ENCODE measurements around the gene EPB42. TPM values are rescaled to one million over a fixed set of nuclear protein-coding genes. Genes with fewer than 3 reads are reported as not detected.

EPB42 gene
- total RNA-seq, 1 donor from 2014 or later: not detected

DNA sequence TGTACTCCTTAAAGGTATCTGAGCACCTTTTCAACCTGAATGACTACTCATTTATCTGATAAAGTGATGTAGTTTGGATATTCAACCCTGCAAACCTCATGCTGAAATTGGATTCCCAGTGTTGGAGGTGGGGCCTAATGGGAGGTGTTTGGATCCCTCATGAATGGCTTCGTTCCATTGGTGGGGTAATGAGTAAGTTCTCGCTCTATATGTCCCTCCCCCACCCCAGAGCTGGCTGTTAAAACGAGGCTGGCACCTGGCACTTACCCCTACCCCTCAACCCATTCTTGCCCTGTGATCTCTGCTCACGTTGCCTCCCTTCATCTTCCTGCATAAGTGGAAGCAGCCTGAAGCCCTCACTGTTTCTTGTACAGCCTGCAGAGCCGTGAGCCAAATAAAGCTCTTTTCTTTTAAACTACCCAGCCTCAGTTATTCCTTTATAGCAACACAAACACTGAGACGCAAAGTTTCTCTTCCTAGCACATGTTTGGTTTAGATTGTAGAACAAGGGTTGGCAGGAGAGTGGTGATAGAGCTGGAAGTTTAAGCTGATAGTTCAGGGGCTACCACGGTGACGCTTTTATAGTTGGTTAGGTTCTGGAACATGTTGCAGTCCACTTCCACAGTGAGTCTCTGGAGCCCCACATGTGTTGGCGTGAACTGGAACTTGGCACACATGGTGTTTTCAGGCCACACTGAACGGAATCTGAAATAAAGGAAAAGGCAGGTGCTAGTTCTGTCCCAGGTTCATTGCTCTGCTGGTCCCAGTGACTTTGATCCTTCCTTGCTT, 23.9 kb downstream of the EPB42 start:
- DNase-seq: no peak
- no peaks in the 10 kb centered on the region for H3K27me3 ChIP-seq (ENCODE audit: low read depth)
- no peak overlapping the region for H3K27ac ChIP-seq
- peaks cover 60% of the 10 kb centered on the region for H3K36me3 ChIP-seq
- H3K9me3 ChIP-seq: no peaks in the 10 kb centered on the region
- no peak for ATAC-seq
- intact Hi-C loops (cut with DNase I): no loop called here
- no peaks in the 10 kb centered on the region for H3K4me1 ChIP-seq
- H3K4me3 ChIP-seq: no peak overlapping the region
- TF ChIP-seq, protein P1, sequence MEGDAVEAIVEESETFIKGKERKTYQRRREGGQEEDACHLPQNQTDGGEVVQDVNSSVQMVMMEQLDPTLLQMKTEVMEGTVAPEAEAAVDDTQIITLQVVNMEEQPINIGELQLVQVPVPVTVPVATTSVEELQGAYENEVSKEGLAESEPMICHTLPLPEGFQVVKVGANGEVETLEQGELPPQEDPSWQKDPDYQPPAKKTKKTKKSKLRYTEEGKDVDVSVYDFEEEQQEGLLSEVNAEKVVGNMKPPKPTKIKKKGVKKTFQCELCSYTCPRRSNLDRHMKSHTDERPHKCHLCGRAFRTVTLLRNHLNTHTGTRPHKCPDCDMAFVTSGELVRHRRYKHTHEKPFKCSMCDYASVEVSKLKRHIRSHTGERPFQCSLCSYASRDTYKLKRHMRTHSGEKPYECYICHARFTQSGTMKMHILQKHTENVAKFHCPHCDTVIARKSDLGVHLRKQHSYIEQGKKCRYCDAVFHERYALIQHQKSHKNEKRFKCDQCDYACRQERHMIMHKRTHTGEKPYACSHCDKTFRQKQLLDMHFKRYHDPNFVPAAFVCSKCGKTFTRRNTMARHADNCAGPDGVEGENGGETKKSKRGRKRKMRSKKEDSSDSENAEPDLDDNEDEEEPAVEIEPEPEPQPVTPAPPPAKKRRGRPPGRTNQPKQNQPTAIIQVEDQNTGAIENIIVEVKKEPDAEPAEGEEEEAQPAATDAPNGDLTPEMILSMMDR (IDR thresholded peaks at IDR 0.05): no peak

DNA sequence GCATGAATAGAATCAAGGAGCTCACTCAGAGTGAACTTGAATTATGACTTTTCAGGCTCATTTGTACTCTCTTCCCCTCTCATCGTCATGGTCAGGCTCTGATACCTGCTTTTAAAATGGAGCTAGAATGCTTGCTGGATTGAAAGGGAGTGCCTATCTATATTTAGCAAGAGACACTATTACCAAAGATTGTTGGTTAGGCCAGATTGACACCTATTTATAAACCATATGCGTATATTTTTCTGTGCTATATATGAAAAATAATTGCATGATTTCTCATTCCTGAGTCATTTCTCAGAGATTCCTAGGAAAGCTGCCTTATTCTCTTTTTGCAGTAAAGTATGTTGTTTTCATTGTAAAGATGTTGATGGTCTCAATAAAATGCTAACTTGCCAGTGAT, 26.0 kb downstream of the EPB42 start:
- Histone ChIP-seq H3K27ac (no peak overlapping the region), H3K9me3 (no peaks in the 10 kb centered on the region), H3K4me1 (no peaks in the 10 kb centered on the region), H3K36me3 (peaks cover 82% of the 10 kb centered on the region), H3K27me3 (ENCODE audit: low read depth) (no peaks in the 10 kb centered on the region), H3K4me3 (no peak overlapping the region)
- ATAC-seq (no peak), DNase-seq (no peak)
- TF ChIP-seq, protein P1 (IDR thresholded peaks at IDR 0.05): no peak
- intact Hi-C loops (cut with DNase I): no loop called here

DNA sequence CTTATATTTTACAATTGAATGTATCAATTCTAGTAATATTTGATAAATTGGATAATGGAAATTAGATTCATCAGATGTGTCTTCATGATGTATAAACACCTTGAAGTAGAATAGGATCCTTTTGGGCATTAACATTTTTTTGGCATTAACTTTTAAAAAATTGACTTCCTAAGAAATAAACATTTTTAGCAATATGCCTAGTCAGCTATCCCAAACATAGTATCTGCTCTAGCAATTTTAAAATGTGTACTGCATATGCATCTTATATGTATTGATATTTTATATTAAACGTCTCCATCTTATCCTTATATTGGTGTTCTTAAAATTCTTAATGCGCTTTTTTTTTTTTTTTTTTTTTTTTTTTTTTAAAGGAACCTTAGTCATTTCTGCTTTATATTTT, 27.1 kb downstream of the EPB42 start:
- DNase-seq: no peak
- H3K27me3 ChIP-seq (ENCODE audit: low read depth): no peaks in the 10 kb centered on the region
- H3K4me1 ChIP-seq: peaks cover 5% of the 10 kb centered on the region
- H3K9me3 ChIP-seq: no peaks in the 10 kb centered on the region
- TF ChIP-seq, protein P1 (IDR thresholded peaks at IDR 0.05): no peak
- H3K4me3 ChIP-seq: no peak overlapping the region
- no peak for ATAC-seq
- peaks cover 91% of the 10 kb centered on the region for H3K36me3 ChIP-seq
- intact Hi-C loops (cut with DNase I): no loop called here
- no peak overlapping the region for H3K27ac ChIP-seq

DNA sequence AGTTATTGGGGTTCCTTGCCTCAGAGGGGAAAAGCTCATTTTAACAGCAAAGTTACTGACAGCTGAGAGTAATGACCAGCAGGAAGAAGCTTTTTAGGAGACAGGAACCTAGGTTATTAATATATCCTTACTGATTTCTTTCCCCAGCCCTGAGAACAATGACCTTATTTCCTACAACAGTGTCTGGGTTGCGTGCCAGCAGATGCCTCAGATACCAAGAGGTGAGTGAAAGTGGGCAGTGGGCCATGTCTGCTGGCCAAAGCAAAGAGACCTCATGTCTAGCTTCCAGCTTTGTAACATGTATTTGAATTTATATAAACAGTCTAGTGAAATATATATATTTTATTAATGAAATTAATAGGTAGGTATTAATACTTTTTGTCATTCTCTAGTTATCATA, 30.6 kb downstream of the EPB42 start:
- intact Hi-C loops (cut with DNase I): no loop called here
- H3K4me1 ChIP-seq: peaks cover 28% of the 10 kb centered on the region

DNA sequence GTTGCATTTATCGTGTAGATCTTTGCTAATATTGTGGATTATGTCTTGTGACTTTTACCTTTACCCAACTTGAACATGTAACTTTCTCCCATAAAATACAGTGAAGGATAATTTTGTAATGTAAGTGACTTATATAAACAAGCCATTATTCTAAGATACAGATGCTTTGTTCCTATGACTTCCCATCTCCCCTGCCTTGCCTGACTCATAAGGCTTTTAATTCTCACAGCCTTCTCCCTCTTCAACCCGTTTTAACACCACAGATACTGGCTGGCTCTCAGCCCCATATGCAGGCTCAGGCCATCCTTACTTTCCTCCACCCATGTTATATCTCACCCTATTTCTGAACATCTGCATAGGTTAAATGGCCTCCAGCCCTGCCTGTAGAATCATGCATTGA, 31.5 kb downstream of the EPB42 start:
- H3K27me3 ChIP-seq (ENCODE audit: low read depth): no peaks in the 10 kb centered on the region
- H3K27ac ChIP-seq: no peak overlapping the region
- no peaks in the 10 kb centered on the region for H3K9me3 ChIP-seq
- intact Hi-C loops (cut with DNase I): no loop called here
- DNase-seq (no peak), ATAC-seq (no peak)
- TF ChIP-seq, protein P1 (IDR thresholded peaks at IDR 0.05): no peak
- H3K4me3 ChIP-seq: no peak overlapping the region
- peaks cover 62% of the 10 kb centered on the region for H3K36me3 ChIP-seq
- peaks cover 28% of the 10 kb centered on the region for H3K4me1 ChIP-seq

More for the DNA sequence above, 30.6 kb downstream of the EPB42 start:
- H3K27ac ChIP-seq: no peak overlapping the region
- peaks cover 68% of the 10 kb centered on the region for H3K36me3 ChIP-seq
- TF ChIP-seq, protein P1 (IDR thresholded peaks at IDR 0.05): no peak
- no peaks in the 10 kb centered on the region for H3K27me3 ChIP-seq (ENCODE audit: low read depth)
- ATAC-seq (no peak), DNase-seq (no peak)
- H3K4me3 ChIP-seq: no peak overlapping the region
- no peaks in the 10 kb centered on the region for H3K9me3 ChIP-seq

All from lower lobe of right lung (tissue), 2 donors.